DND-41 (cell line): ENCODE measurements around the gene FBRSL1.

Source experiments
- ATAC-seq: fragments of 200-7000 bp; cut with Tn5 transposase; 3 replicates; pipeline ENCODE4 v1.9.1; 2021; ENCODE audit warnings: low read depth; ENCODE audit not compliant: insufficient read depth
- DNase-seq: peaks from one replicate; pipeline ENCODE4 v3.0.0-alpha.2; 2020
- H2AFZ ChIP-seq: 2 replicates; pipeline ENCODE4 v1.6.0; 2012; ENCODE audit warnings: low read depth, low read length
- H3K27ac ChIP-seq: 2 replicates; pipeline ENCODE4 v1.5.1; 2012; ENCODE audit warnings: low read length, inconsistent platforms
- H3K27me3 ChIP-seq: fragments of 200-600 bp; sonication (generic); 2 replicates; pipeline ENCODE4 v1.6.0; 2012; ENCODE audit warnings: low read length, mild to moderate bottlenecking, inconsistent platforms; ENCODE audit not compliant: insufficient read depth, poor library complexity
- H3K36me3 ChIP-seq: 2 replicates; pipeline ENCODE4 v1.5.1; 2012; ENCODE audit warnings: low read length, inconsistent platforms; ENCODE audit not compliant: insufficient read depth
- H3K4me1 ChIP-seq: 2 replicates; pipeline ENCODE4 v1.5.1; 2012; ENCODE audit warnings: mild to moderate bottlenecking, low read length; ENCODE audit not compliant: insufficient read depth
- H3K4me2 ChIP-seq: 2 replicates; pipeline ENCODE4 v1.6.0; 2012; ENCODE audit warnings: mild to moderate bottlenecking, moderate library complexity, low read length, inconsistent platforms; ENCODE audit not compliant: insufficient read depth
- H3K4me3 ChIP-seq, 2 experiments: fragments of 200-600 bp in 1 of 2; shearing (Covaris generic) in 1 of 2; 2 replicates each; pipeline ENCODE4 v1.5.1; 2012 to 2016; ENCODE audit warnings: inconsistent platforms in 2 of 2, low read length in 2 of 2, mild to moderate bottlenecking in 2 of 2, low read depth in 1 of 2, moderate library complexity in 1 of 2
- H3K79me2 ChIP-seq: 2 replicates; pipeline ENCODE4 v1.6.0; 2012; ENCODE audit warnings: low read length, inconsistent platforms; ENCODE audit not compliant: insufficient read depth
- H3K9ac ChIP-seq: 2 replicates; pipeline ENCODE4 v1.6.0; 2012; ENCODE audit warnings: low read depth, mild to moderate bottlenecking, inconsistent platforms, low read length, moderate library complexity
- H3K9me3 ChIP-seq: 2 replicates; pipeline ENCODE4 v1.5.1; 2012; ENCODE audit warnings: low read length, moderate library complexity, mild to moderate bottlenecking, inconsistent platforms; ENCODE audit not compliant: insufficient read depth, severe bottlenecking
- H4K20me1 ChIP-seq: 2 replicates; pipeline ENCODE4 v1.6.0; 2012; ENCODE audit warnings: low read length; ENCODE audit not compliant: insufficient read depth
- CTCF ChIP-seq: IDR thresholded peaks from 2 replicates; pipeline ENCODE4 v1.5.1; 2012; ENCODE audit warnings: borderline replicate concordance, low read length, moderate library complexity, mild to moderate bottlenecking; ENCODE audit not compliant: poor library complexity, severe bottlenecking; ENCODE audit errors: extremely low read depth
- EZH2 ChIP-seq: IDR thresholded peaks from 3 replicates; pipeline ENCODE4 v1.6.1; 2012; ENCODE audit warnings: borderline replicate concordance, low read depth, mild to moderate bottlenecking, moderate library complexity, low read length, inconsistent platforms; ENCODE audit not compliant: severe bottlenecking

Gene FBRSL1

GRCh38 chr12:132536102-132536876, 46.3 kb downstream of the FBRSL1 start:
- no peaks in the 10 kb centered on the region for H3K4me1 ChIP-seq
- no peak overlapping the region for H3K27ac ChIP-seq
- no peak overlapping the region for H3K9ac ChIP-seq
- ATAC-seq, result no peak
- no peaks in the 10 kb centered on the region for H3K27me3 ChIP-seq
- no peak overlapping the region for H3K4me3 ChIP-seq
- no peaks in the 10 kb centered on the region for H3K79me2 ChIP-seq
- no peaks in the 10 kb centered on the region for H3K36me3 ChIP-seq
- H3K9me3 ChIP-seq, result peaks cover 7% of the 10 kb centered on the region
- H3K4me2 ChIP-seq, result no peak overlapping the region
- H4K20me1 ChIP-seq, result peaks cover 35% of the 10 kb centered on the region
- no peak for TF ChIP-seq EZH2
- TF ChIP-seq CTCF, result no peak
- H2AFZ ChIP-seq, result no peak overlapping the region
- no peak for DNase-seq

- no peaks in the 10 kb centered on the region for H3K36me3 ChIP-seq
- no peak overlapping the region for H3K4me2 ChIP-seq
- ATAC-seq (no peak), DNase-seq (no peak)
- no peaks in the 10 kb centered on the region for H3K79me2 ChIP-seq
- no peaks in the 10 kb centered on the region for H3K4me1 ChIP-seq
- H3K4me3 ChIP-seq, result no peak overlapping the region
- peaks cover 7% of the 10 kb centered on the region for H3K9me3 ChIP-seq
- H3K9ac ChIP-seq, result no peak overlapping the region
- H4K20me1 ChIP-seq, result peaks cover 28% of the 10 kb centered on the region
- H2AFZ ChIP-seq, result no peak overlapping the region
- TF ChIP-seq CTCF (no peak), EZH2 (no peak)
- no peak overlapping the region for H3K27ac ChIP-seq
- no peaks in the 10 kb centered on the region for H3K27me3 ChIP-seq
Observed at GRCh38 chr12:132537049-132537448, 47.1 kb downstream of the FBRSL1 start.

- peaks cover 25% of the 10 kb centered on the region for H4K20me1 ChIP-seq
- no peaks in the 10 kb centered on the region for H3K36me3 ChIP-seq
- H3K4me2 ChIP-seq, result no peak overlapping the region
- no peak overlapping the region for H2AFZ ChIP-seq
- no peak overlapping the region for H3K27ac ChIP-seq
- no peak for DNase-seq
- H3K4me1 ChIP-seq, result 0 out of 2 replicates have a peak, but pooled peaks cover 2% of the 10 kb centered on the region
- ATAC-seq, result no peak
- TF ChIP-seq EZH2, result no peak
- no peak for TF ChIP-seq CTCF
- H3K9ac ChIP-seq, result no peak overlapping the region
- peaks cover 7% of the 10 kb centered on the region for H3K9me3 ChIP-seq
- no peaks in the 10 kb centered on the region for H3K79me2 ChIP-seq
- no peak overlapping the region for H3K4me3 ChIP-seq
- H3K27me3 ChIP-seq, result no peaks in the 10 kb centered on the region
Observed at GRCh38 chr12:132537836-132538662, 48.1 kb downstream of the FBRSL1 start.
